ENCODE data around the gene FBXO40.
"Not testable (repeated sequence)": the region's sequence is repeated elsewhere in the genome, so short reads cannot be mapped to it uniquely, and the experiment has no call there.

Gene FBXO40, protein sequence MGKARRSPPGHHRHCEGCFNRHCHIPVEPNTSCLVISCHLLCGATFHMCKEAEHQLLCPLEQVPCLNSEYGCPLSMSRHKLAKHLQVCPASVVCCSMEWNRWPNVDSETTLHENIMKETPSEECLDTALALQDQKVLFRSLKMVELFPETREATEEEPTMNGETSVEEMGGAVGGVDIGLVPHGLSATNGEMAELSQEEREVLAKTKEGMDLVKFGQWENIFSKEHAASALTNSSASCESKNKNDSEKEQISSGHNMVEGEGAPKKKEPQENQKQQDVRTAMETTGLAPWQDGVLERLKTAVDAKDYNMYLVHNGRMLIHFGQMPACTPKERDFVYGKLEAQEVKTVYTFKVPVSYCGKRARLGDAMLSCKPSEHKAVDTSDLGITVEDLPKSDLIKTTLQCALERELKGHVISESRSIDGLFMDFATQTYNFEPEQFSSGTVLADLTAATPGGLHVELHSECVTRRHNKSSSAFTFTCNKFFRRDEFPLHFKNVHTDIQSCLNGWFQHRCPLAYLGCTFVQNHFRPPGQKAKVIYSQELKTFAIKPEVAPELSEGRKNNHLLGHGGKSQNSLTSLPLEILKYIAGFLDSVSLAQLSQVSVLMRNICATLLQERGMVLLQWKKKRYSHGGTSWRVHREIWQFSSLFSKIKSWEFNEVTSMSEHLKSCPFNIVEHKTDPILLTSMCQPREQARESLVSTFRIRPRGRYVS

DNA sequence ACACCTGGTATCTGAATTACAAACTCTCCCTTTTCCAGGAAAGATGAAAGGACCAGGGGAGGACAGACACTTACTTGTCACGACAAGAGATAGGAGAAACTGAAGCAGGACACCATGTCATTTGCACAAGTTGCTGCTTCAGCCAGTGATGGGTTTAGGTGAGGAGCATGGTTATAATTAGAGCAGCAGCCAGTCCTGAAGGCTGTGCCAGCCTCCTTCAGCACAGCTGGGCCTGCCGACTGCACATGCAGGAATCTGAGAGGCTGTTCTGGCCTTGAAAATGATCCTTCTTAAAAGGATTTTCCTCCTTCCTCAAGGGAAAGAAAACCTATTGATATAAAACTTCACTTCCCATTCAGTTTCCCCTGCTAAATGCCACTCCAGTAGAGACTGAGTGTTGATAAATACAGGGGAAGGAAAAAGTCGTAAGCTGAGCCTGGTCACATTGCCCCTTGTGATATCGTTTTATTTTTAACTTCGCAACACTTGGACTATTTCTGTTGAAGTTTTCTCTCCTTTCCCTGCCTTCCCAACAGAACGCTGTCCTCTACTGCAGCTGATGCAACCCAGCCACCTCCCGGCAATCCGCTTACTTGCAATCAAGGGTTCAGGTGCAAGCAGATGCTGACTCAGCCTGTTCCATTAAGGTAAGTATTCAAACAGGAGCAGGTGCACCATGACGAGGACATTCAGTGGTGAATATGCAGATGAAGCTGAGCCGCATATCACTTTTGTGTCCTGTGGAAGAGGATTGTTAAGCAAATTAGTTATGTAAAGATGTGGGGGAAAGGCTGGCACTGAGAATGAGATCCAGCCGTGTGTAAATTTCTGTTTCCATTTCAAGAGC lies at the start of gene FBXO40:
TSS of gene FBXO40 (plus strand) at position 524 of the 847 bp plus-strand sequence. CDS start 27,197 bp downstream, outside the sequence.
- peak; percentile 67 to 87 for DNase-seq

DNA sequence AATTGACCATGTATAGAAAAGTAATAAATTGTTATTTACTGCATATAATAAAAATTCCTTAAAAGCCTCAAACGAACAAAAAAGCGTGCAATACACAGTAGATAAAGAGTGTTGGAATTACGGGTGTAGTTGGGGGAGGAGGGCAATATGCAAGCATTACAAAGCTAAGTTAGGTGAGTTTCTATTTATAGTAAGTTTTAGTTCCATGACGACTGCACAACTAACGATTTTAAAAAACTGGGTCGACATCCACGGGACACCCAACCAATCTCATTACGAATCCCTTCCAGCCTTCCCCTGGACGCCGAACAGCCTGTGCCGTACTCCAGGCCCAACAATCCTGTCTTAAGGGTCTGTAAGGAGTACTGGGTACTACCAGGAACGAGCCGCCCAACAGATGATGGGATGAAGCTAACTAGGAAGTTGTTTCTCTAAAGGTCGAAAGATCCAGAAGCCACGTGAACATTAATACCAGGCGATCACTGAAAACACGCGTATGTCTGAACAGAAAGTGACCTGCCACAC lies 48.1 kb upstream of the FBXO40 start:
- peak in 1 of 2 experiments; percentile 51 for DNase-seq

- DNase-seq = peak; percentile 97
Measured at GRCh38 chr3:121545574-121546455, 47.4 kb upstream of the FBXO40 start, which contains the start of gene POLQ. Gene POLQ (minus strand): TSS chr3:121545988. CDS start chr3:121545877, 111 bp downstream.

DNA sequence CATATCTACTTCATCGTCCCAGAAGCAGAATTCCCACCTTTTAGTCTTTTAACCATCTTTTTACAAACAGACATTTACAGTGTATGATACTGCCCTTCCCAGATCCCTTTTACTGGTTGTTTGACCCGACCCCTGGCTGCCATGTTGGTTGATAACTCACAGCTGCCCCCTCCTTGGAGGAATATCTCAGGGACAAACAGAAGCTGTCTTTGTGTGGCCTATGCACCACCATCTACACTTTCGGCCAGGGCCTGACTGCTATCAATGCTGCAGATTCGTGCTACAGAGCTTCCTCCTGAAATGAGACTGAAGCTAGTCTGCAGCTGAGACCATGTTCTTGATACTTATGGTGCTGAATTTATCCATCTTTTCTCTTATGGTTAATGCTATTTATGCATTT lies 40.8 kb upstream of the FBXO40 start:
- DNase-seq = no peak

GRCh38 chr3:121552797-121553196 lies 40.4 kb upstream of the FBXO40 start:
- no peak for DNase-seq

- no peak for DNase-seq
Measured at GRCh38 chr3:121557426-121557934, 35.7 kb upstream of the FBXO40 start.

GRCh38 chr3:121562148-121562547 lies 31.0 kb upstream of the FBXO40 start:
- DNase-seq = no peak

GRCh38 chr3:121566773-121567172 lies 26.4 kb upstream of the FBXO40 start:
- DNase-seq = no peak

DNA sequence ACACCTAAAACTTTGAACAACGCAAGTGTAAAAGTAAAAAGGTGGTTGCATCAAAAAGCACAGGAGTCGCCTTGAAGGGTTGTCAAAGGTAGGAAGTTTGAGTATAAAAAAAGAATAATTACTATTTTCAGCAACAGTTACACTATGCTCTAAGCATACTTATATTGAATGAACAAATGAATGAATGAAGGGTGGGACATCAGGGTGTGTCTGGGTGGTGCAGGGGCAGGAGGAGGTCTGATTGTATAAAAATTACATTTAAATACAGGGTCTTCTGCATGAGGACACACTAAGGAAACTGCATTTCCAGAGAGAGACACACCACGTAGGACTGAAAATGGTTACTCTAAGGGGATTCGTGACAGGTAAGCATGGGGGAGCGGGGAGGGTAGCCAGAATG lies 25.5 kb upstream of the FBXO40 start, which contains the start of gene ARGFX:
TSS of gene ARGFX (plus strand) at position 301 of the 400 bp plus-strand sequence. CDS start 2,765 bp downstream, outside the sequence.
- no peak for DNase-seq

DNA sequence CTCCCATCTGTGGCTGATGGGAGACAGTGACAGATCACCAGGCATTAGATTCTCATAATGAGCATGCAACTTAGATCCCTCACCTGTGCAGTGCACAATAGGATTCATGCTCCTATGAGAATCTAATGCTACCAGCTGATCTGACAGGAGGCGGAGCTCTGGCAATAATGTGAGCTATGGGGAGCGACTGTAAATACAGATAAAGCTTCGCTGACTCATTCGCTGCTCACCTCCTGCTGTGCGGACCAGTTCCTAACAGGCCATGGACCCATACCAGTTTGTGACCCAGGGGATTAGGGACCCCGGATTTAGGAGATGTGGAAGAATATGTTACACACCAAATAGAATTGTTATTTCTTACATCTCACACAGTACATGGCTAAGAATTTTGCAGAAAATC lies 18.7 kb upstream of the FBXO40 start:
- peak; percentile 4 to 41 for DNase-seq

- DNase-seq = no peak
Measured at GRCh38 chr3:121581691-121582090, 11.5 kb upstream of the FBXO40 start.

DNA sequence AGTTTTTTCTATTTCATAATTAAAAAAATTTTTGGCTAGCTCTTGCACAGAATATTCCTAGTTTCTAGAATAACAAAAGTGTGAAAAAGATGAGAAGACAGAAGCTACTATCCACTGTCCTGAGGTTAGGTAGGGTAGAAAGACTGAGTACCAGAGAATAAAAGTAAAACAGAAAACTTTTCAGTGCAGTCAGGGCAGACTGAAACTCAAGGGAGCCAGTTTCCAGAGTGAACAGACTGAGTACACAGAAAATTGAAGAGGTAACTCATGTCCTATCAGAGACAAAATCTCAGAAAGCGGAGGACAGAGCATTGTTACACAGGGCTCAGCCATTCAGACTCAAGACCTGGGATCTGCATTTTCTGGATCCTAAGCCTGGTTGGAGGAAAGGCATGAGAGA lies 8.8 kb upstream of the FBXO40 start:
- DNase-seq = no peak

- DNase-seq = not testable (repeated sequence)
Measured at GRCh38 chr3:121593806-121594205, 627 bp downstream of the FBXO40 start.

GRCh38 chr3:121594850-121595249 lies 1.7 kb downstream of the FBXO40 start:
- no peak for DNase-seq

DNA sequence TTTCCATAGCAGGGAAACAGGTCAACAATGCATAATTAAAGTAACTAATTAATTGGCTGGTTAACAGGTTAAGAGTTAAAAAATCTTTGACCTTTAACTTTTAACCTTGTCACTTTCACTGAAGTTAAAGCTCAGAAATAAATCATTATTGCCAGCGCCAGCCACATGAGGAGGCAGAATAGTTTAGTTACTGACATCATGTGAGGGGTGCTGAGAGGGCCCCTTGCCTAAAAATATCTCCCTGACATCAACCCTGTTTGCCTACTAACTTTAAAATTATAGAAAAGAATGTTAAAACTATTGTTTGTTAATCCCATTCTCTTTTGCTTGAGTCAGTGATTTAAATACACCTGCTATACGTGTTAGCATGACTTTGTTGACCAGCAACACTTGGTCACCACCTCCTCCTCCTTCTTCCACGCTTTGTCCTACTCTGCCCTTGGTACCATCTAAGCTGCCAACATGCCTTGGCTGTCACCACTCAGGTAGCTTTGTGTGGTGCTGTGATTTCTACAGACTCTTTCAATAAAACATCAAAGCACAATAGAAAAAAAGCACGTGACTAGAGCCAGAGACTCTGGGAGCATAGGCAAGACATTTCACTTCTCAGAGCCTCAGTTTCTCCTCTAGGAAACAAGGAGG lies 2.7 kb downstream of the FBXO40 start:
- no peak for DNase-seq

DNA sequence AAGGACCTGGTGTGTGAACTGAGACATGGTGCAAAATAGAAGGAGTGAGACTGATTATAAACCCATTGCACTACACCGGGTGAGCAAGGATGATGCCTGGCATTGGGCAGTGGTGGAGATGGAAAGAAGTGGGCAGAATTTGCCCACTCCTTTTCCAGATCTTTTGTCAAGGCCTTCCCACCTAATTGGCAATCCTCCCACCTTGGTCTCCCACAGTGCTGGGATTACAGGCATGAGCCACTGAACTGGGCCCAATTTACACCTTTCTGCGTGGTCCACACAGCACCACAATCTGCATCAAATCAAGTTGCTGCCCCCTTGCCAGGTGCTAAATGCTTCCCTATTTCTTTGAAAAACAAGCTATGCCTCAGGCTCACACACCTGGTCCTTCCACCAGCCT lies 5.4 kb downstream of the FBXO40 start:
- DNase-seq = no peak

DNA sequence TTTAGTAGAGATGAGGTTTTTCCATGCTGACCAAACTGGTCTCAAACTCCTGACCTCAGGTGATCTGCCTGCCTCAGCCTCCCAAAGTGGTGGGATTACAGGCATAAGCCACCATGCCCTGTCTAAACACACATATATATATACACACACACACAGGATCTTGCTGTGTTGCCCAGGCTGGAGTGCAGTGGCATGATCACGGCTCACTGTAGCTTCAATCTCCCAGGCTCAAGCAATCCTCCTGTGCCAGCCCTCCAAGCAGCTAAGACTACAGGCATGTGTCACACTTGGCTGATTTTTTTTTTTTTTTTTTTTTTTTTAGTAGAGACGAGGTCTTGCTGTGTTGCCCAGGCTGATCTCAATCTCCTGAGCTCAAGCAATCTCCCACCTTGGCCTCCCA lies 6.7 kb downstream of the FBXO40 start:
- DNase-seq = not testable (repeated sequence)

DNA sequence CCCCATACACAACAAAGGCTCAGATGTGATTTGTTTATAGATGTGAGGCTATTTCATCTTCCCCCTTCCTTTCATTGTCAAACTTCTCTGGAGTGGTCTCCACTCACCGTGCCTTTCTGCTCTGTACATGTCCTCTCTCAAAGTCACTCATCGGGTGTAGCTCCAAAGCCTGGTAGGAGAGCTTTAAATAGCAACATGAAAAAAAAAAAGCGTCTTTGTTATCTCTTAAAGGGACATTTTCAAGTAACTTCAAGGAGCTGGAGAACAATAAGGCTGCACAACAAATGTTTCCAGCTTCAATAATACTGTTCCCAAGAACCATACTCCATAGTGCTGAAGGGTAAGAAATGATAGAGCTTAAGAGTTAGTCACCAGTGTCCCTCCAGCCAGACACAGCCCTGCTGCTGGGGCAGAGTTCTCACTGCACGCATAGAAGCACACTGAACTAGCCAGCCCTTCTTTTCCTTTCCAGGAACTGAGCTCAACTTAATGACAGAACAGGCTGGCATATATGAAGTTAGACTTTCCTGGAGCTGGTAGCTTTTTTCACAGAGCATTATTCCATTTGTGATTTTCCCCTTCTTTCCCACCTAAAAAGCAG lies 8.1 kb downstream of the FBXO40 start:
- no peak for DNase-seq

DNA sequence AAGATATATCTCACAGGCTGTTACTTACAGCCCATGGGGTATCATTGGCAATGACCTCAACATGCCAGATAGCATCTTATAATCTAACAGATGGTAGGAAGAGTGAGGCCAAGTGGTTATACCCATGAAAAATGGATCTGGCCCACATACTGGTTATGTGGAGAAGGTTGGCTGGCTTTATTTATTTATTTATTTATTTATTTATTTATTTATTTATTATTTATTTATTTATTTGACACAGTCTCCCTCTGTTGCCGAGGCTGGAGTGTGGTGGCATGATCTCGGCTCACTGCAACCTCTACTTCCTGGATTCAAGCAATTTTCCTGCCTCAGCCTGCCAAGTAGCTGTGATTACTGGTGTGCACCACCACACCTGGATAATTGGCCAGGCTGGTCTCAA lies 11.6 kb downstream of the FBXO40 start:
- DNase-seq = no peak

GRCh38 chr3:121606106-121606505 lies 12.9 kb downstream of the FBXO40 start:
- DNase-seq = no peak

All from NCI-H2081 (cell line).